A673 (cell line): ENCODE results near the gene S100A10. TPM values are rescaled to one million over a fixed set of nuclear protein-coding genes. Genes with fewer than 3 reads are reported as not detected.

Experiments used
- BruUV-seq: library from RNA; stranded (reverse); fragments of 400-500 nt; replicated peaks from 2 replicates; lab custom pipeline; 2021; lab: Mats Ljungman, UMichigan
- CTCF ChIA-PET: fragments of 300-600 bp; sonication (Branson Sonifier 250); formaldehyde crosslinking; loops from one replicate; lab custom pipeline; 2022; ENCODE audit warnings: antibody characterized with exemption; lab: Charles Lee
- POLR2A ChIA-PET: fragments of 300-600 bp; sonication (Branson Sonifier 250); formaldehyde crosslinking; loops from one replicate; lab custom pipeline; 2022; ENCODE audit warnings: antibody characterized with exemption; ENCODE audit not compliant: low non-redundant PET; lab: Charles Lee
- DNase-seq: peaks from one replicate; pipeline ENCODE4 v3.0.0-alpha.2; 2015; ENCODE audit warnings: low spot score
- H3K27ac ChIP-seq: fragments of 200-600 bp; sonication (generic); 2 replicates; pipeline ENCODE4 v1.5.1; 2016; ENCODE audit warnings: mixed run types, low read depth, mild to moderate bottlenecking, mixed read lengths, antibody characterized with exemption, low read length; ENCODE audit not compliant: poor library complexity, severe bottlenecking
- H3K27me3 ChIP-seq: fragments of 200-600 bp; sonication (generic); replicated peaks from 2 replicates; pipeline ENCODE4 v1.6.1; 2017; ENCODE audit warnings: mixed run types, low read depth, mild to moderate bottlenecking, mixed read lengths, antibody characterized with exemption, low read length; ENCODE audit not compliant: insufficient read depth, poor library complexity
- H3K36me3 ChIP-seq: fragments of 200-600 bp; sonication (generic); 2 replicates; pipeline ENCODE4 v1.6.1; 2016; ENCODE audit warnings: mixed run types, mild to moderate bottlenecking, mixed read lengths, antibody characterized with exemption, low read length; ENCODE audit not compliant: insufficient read depth, poor library complexity, severe bottlenecking
- H3K4me1 ChIP-seq: fragments of 200-600 bp; sonication (generic); 2 replicates; pipeline ENCODE4 v1.6.1; 2017; ENCODE audit warnings: mixed run types, mild to moderate bottlenecking, mixed read lengths, antibody characterized with exemption, low read length; ENCODE audit not compliant: insufficient read depth, poor library complexity, severe bottlenecking
- H3K4me3 ChIP-seq: fragments of 200-600 bp; sonication (generic); 2 replicates; pipeline ENCODE4 v1.5.1; 2016; ENCODE audit warnings: low read depth, mixed run types, mild to moderate bottlenecking, mixed read lengths, low read length; ENCODE audit not compliant: poor library complexity, severe bottlenecking
- H3K9me3 ChIP-seq: fragments of 200-600 bp; sonication (generic); 2 replicates; pipeline ENCODE4 v1.6.1; 2016; ENCODE audit warnings: mixed run types, low read depth, mild to moderate bottlenecking, mixed read lengths, antibody characterized with exemption, low read length; ENCODE audit not compliant: poor library complexity, severe bottlenecking
- CTCF ChIP-seq: fragments of 300-800, 200-600 bp; sonication (generic); conservative IDR thresholded peaks from 2 replicates; pipeline ENCODE4 v1.5.1; 2017; ENCODE audit warnings: low read depth, mild to moderate bottlenecking, antibody characterized with exemption, low read length, moderate library complexity, mixed read lengths
- EZH2 ChIP-seq: fragments of 200-600 bp; sonication (generic); IDR thresholded peaks from 2 replicates; pipeline ENCODE4 v1.6.1; 2017; ENCODE audit warnings: borderline replicate concordance, low read depth, mild to moderate bottlenecking, mixed read lengths, antibody characterized with exemption, low read length; ENCODE audit not compliant: poor library complexity, severe bottlenecking
- intact Hi-C: fragments of 100-400 bp; cut with micrococcal nuclease; formaldehyde crosslinking; loops from one replicate; pipeline ENCODE4 v1.10.0; 2022; ENCODE audit not compliant: unreplicated experiment
- total RNA-seq: library from RNA; stranded (reverse); gene quantifications from 2 replicates; pipeline ENCODE4 v1.2.3, GENCODE V29; 2021

Gene S100A10
- total RNA-seq, 1 experiment from 2014 or later: 42.4 TPM

GRCh38 chr1:152029929-152030211, 36.2 kb upstream of the S100A10 start:
- H3K27ac ChIP-seq: peak overlapping the region; percentile 65
- peaks cover 23% of the 10 kb centered on the region for H3K36me3 ChIP-seq
- intact Hi-C loops: no loop called here
- no peaks in the 10 kb centered on the region for H3K9me3 ChIP-seq
- TF ChIP-seq CTCF (no peak), EZH2 (no peak)
- H3K27me3 ChIP-seq: no peaks in the 10 kb centered on the region
- no peak overlapping the region for H3K4me3 ChIP-seq
- ChIA-PET POLR2A (no interaction called here), CTCF (no interaction called here)
- DNase-seq: no peak
- H3K4me1 ChIP-seq: peaks cover 23% of the 10 kb centered on the region
- no TSS peak for BruUV-seq

- Histone ChIP-seq H3K27ac (peak overlapping the region; percentile 65), H3K27me3 (no peaks in the 10 kb centered on the region), H3K36me3 (peaks cover 23% of the 10 kb centered on the region), H3K9me3 (no peaks in the 10 kb centered on the region), H3K4me1 (peaks cover 18% of the 10 kb centered on the region), H3K4me3 (no peak overlapping the region)
- no peak for TF ChIP-seq EZH2
- no peak for TF ChIP-seq CTCF
- POLR2A ChIA-PET: no interaction called here
- BruUV-seq: no TSS peak
- intact Hi-C loops: no loop called here
- DNase-seq: peak; percentile 45
- CTCF ChIA-PET: no interaction called here
Measured at GRCh38 chr1:152029144-152029928, 35.7 kb upstream of the S100A10 start.

- intact Hi-C loops: no loop called here
- ChIA-PET POLR2A (no interaction called here), CTCF (no interaction called here)
- BruUV-seq: no TSS peak
- no peak for DNase-seq
- H3K27ac ChIP-seq: no peak overlapping the region
- peaks cover 9% of the 10 kb centered on the region for H3K4me1 ChIP-seq
- H3K4me3 ChIP-seq: no peak overlapping the region
- H3K36me3 ChIP-seq: peaks cover 5% of the 10 kb centered on the region
- no peaks in the 10 kb centered on the region for H3K27me3 ChIP-seq
- TF ChIP-seq EZH2: no peak
- no peak for TF ChIP-seq CTCF
- no peaks in the 10 kb centered on the region for H3K9me3 ChIP-seq
Measured at GRCh38 chr1:152026895-152027294, 33.2 kb upstream of the S100A10 start.
